PC-3 (cell line): ENCODE data around the gene ZNF778. TPM values are rescaled to one million over a fixed set of nuclear protein-coding genes. Genes with fewer than 3 reads are reported as not detected.

Experiments
- ATAC-seq: fragments of 200-7000 bp; cut with Tn5 transposase; 2 replicates; pipeline ENCODE4 v1.9.1; 2020; ENCODE audit warnings: mild to moderate bottlenecking, moderate library complexity
- BruUV-seq: library from RNA; stranded (reverse); fragments of 400-500 nt; replicated peaks from 2 replicates; lab custom pipeline; 2021; lab: Mats Ljungman, UMichigan
- CTCF ChIA-PET: fragments of 300-600 bp; sonication (Branson Sonifier 250); formaldehyde crosslinking; loops from one replicate; lab custom pipeline; 2022; ENCODE audit warnings: antibody characterized with exemption; lab: Charles Lee
- POLR2A ChIA-PET: fragments of 300-600 bp; sonication (Branson Sonifier 250); formaldehyde crosslinking; loops from one replicate; lab custom pipeline; 2022; ENCODE audit warnings: antibody characterized with exemption; ENCODE audit not compliant: unreplicated experiment; lab: Charles Lee
- DNase-seq: peaks from one replicate; pipeline ENCODE4 v3.0.0-alpha.2; 2015
- H2AFZ ChIP-seq: fragments of 300-600 bp; sonication (generic); 2 replicates; pipeline ENCODE4 v1.6.0; 2016; ENCODE audit warnings: antibody characterized with exemption, low read length
- H3F3A ChIP-seq: fragments of 300-600 bp; sonication (generic); one replicate; pipeline ENCODE4 v1.6.0; 2017; ENCODE audit warnings: antibody characterized with exemption, low read length, control low read depth, mild to moderate bottlenecking; ENCODE audit not compliant: unreplicated experiment
- H3K27ac ChIP-seq: fragments of 300-600 bp; sonication (generic); 2 replicates; pipeline ENCODE4 v1.5.1; 2016; ENCODE audit warnings: mild to moderate bottlenecking, low read length
- H3K27me3 ChIP-seq: fragments of 300-600 bp; sonication (generic); 2 replicates; pipeline ENCODE4 v1.6.1; 2016; ENCODE audit warnings: low read length, mixed read lengths
- H3K36me3 ChIP-seq: fragments of 300-600 bp; sonication (generic); 2 replicates; pipeline ENCODE4 v1.6.1; 2016; ENCODE audit warnings: low read depth, mixed run types, low read length, mixed read lengths
- H3K4me1 ChIP-seq: fragments of 300-600 bp; sonication (generic); 2 replicates; pipeline ENCODE4 v1.5.1; 2016; ENCODE audit warnings: low read length; ENCODE audit not compliant: insufficient read depth
- H3K4me2 ChIP-seq: fragments of 300-600 bp; sonication (generic); 2 replicates; pipeline ENCODE4 v1.6.0; 2016; ENCODE audit warnings: low read length
- H3K4me3 ChIP-seq: fragments of 300-600 bp; sonication (generic); 2 replicates; pipeline ENCODE4 v1.5.1; 2016; ENCODE audit warnings: mild to moderate bottlenecking, low read length, mixed read lengths
- H3K79me2 ChIP-seq: fragments of 300-600 bp; sonication (generic); 2 replicates; pipeline ENCODE4 v1.6.1; 2017; ENCODE audit warnings: low read length, mixed read lengths
- H3K9ac ChIP-seq: fragments of 300-600 bp; sonication (generic); 2 replicates; pipeline ENCODE4 v1.6.0; 2016; ENCODE audit warnings: mild to moderate bottlenecking, low read length
- H3K9me2 ChIP-seq: fragments of 300-600 bp; sonication (generic); replicated peaks from 2 replicates; pipeline ENCODE4 v1.6.1; 2016; ENCODE audit warnings: mixed run types, low read length, mixed read lengths
- H3K9me3 ChIP-seq: fragments of 300-600 bp; sonication (generic); 2 replicates; pipeline ENCODE4 v1.6.1; 2016; ENCODE audit warnings: low read length, mixed read lengths
- H4K20me1 ChIP-seq: fragments of 300-600 bp; sonication (generic); 2 replicates; pipeline ENCODE4 v1.6.1; 2016; ENCODE audit warnings: low read length, mixed read lengths
- CTCF ChIP-seq: fragments of 300-600 bp; sonication (generic); conservative IDR thresholded peaks from 2 replicates; pipeline ENCODE4 v1.5.1; 2017; ENCODE audit warnings: antibody characterized with exemption, low read depth, mild to moderate bottlenecking, low read length
- EZH2 ChIP-seq: fragments of 300-600 bp; sonication (generic); IDR thresholded peaks from one replicate; pipeline ENCODE4 v1.6.1; 2017; ENCODE audit warnings: antibody characterized with exemption, mild to moderate bottlenecking, low read length; ENCODE audit not compliant: unreplicated experiment
- EZH2phosphoT487 ChIP-seq: fragments of 300-600 bp; sonication (generic); IDR thresholded peaks from 2 replicates; pipeline ENCODE4 v1.6.1; 2018; ENCODE audit warnings: mild to moderate bottlenecking, antibody characterized with exemption, low read length, borderline replicate concordance
- intact Hi-C: fragments of 100-400 bp; cut with micrococcal nuclease; formaldehyde crosslinking; loops from 2 replicates; pipeline ENCODE4 v1.9.0; 2023
- total RNA-seq: library from RNA; depleted of rRNA; stranded (reverse); fragments of >200 nt; gene quantifications from 2 replicates; pipeline ENCODE4 v1.2.3, GENCODE V29; 2014

ZNF778 gene
- total RNA-seq, 1 experiment from 2014 or later = 15.3 TPM

DNA sequence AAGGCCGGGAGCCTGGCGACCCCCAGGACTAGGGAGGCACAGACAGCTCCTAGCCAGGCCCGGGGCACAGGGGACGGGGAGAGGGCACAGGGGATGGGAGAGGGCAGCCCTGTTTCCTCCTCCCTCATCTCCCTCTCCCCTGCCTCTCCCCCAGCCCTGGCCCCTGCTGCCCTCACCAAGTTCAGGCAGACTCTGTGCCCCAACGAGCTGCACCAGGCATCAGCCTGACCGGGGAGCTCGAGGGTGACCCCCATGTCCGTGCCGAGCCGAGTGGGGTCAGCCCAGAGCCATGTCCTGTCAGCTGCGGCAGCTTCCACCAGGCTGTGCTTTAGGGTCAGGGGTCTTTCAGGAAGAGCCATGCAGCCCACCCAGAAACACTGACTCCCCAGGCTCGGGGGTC is 40.0 kb upstream of the ZNF778 start:
- H3K9ac ChIP-seq = no peak overlapping the region
- ATAC-seq (no peak), DNase-seq (no peak)
- no peaks in the 10 kb centered on the region for H3K79me2 ChIP-seq
- CTCF ChIA-PET = no interaction called here
- no peaks in the 10 kb centered on the region for H3K36me3 ChIP-seq
- POLR2A ChIA-PET = no interaction called here
- TF ChIP-seq EZH2phosphoT487 (no peak), CTCF (no peak), EZH2 (no peak)
- H3K27ac ChIP-seq = no peak overlapping the region
- intact Hi-C loops = no loop called here
- no peaks in the 10 kb centered on the region for H4K20me1 ChIP-seq
- H3K9me3 ChIP-seq = no peaks in the 10 kb centered on the region
- H3K9me2 ChIP-seq = no peaks in the 10 kb centered on the region
- no peaks in the 10 kb centered on the region for H3F3A ChIP-seq
- no peak overlapping the region for H3K4me2 ChIP-seq
- BruUV-seq = no TSS peak
- no peaks in the 10 kb centered on the region for H3K27me3 ChIP-seq
- no peak overlapping the region for H3K4me3 ChIP-seq
- H2AFZ ChIP-seq = no peak overlapping the region
- H3K4me1 ChIP-seq = no peaks in the 10 kb centered on the region

DNA sequence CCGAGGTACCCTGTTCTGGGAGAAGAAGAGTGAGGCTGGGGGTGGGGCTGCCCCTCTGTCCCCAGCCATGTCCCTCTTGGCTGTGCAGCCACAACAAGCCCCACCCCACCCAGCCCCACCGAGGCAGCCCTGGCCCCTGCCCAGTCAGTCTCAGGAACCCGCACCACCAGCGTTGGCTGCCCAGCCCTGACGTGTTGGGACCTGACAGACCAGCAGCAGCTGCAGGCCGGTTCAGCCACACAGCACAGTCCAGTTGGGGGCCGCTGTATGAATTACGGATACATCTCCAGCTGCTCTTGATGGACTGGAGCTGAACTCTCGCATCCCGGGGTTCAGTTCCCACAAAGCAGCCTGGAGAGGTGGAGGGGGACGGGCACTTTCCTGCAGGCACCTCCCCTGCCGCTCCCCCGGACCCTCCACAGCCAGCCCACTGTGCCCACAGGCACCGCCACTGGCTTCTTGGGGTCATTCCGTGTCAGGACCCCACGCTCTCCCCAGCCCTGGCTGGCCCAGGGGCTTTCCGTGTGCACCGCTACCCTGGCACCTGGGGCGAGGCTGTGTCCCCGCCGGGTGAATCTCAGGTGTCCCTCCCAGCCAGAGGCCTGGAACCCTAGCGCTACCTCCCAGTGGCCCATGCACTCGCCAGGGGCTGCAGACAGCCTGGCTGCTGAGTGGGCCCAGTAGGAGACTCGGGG is 38.9 kb upstream of the ZNF778 start:
- intact Hi-C loops = no loop called here
- Histone ChIP-seq H3K4me2 (no peak overlapping the region), H3K4me1 (no peaks in the 10 kb centered on the region), H3K36me3 (no peaks in the 10 kb centered on the region), H3K9me3 (no peaks in the 10 kb centered on the region), H3K4me3 (no peak overlapping the region), H3K27ac (no peak overlapping the region), H3K79me2 (no peaks in the 10 kb centered on the region), H2AFZ (no peak overlapping the region), H3F3A (no peaks in the 10 kb centered on the region), H3K9me2 (no peaks in the 10 kb centered on the region), H4K20me1 (no peaks in the 10 kb centered on the region), H3K9ac (no peak overlapping the region), H3K27me3 (no peaks in the 10 kb centered on the region)
- ATAC-seq (no peak), DNase-seq (no peak)
- TF ChIP-seq EZH2phosphoT487 (no peak), EZH2 (no peak), CTCF (no peak)
- ChIA-PET CTCF (no interaction called here), POLR2A (no interaction called here)
- no TSS peak for BruUV-seq

- no peak for DNase-seq
- no peaks in the 10 kb centered on the region for H3K9me2 ChIP-seq
- ATAC-seq = no peak
- intact Hi-C loops = no loop called here
- H3K79me2 ChIP-seq = no peaks in the 10 kb centered on the region
- no peak overlapping the region for H3K4me2 ChIP-seq
- BruUV-seq = no TSS peak
- H3K27me3 ChIP-seq = no peaks in the 10 kb centered on the region
- H3K4me3 ChIP-seq = no peak overlapping the region
- no peaks in the 10 kb centered on the region for H3K36me3 ChIP-seq
- ChIA-PET POLR2A (no interaction called here), CTCF (no interaction called here)
- no peak overlapping the region for H3K27ac ChIP-seq
- no peaks in the 10 kb centered on the region for H3F3A ChIP-seq
- no peak for TF ChIP-seq EZH2phosphoT487
- no peak for TF ChIP-seq CTCF
- no peak for TF ChIP-seq EZH2
- no peaks in the 10 kb centered on the region for H4K20me1 ChIP-seq
- H3K4me1 ChIP-seq = no peaks in the 10 kb centered on the region
- no peak overlapping the region for H3K9ac ChIP-seq
- no peaks in the 10 kb centered on the region for H3K9me3 ChIP-seq
- H2AFZ ChIP-seq = no peak overlapping the region
Observed at GRCh38 chr16:89179148-89179484, 38.4 kb upstream of the ZNF778 start.
